ENCODE data around the gene INCA1. TPM values are rescaled to one million over a fixed set of nuclear protein-coding genes. Genes with fewer than 3 reads are reported as not detected.

Gene INCA1
- total RNA-seq, 4 donors from 2014 or later, result 3.4 TPM; not detected in 3

GRCh38 chr17:4987767-4988567 lies 9.4 kb downstream of the INCA1 start:
- Histone ChIP-seq H3K27ac (peak overlapping the region; percentile 89 to 91), H3K4me1 (peaks cover 9 to 16% of the 10 kb centered on the region in 2 donors), H3K9me3 (no peaks in the 10 kb centered on the region), H3K36me3 (no peaks in the 10 kb centered on the region), H3K27me3 (no peaks in the 10 kb centered on the region), H3K4me3 (peak overlapping the region; percentile 74 to 81)
- intact Hi-C loops (cut with DNase I; ENCODE audit: low total_unique reads), result no loop called here
- TF ChIP-seq POLR2A (IDR thresholded peaks at IDR 0.05), result no peak
- TF ChIP-seq, protein P1, sequence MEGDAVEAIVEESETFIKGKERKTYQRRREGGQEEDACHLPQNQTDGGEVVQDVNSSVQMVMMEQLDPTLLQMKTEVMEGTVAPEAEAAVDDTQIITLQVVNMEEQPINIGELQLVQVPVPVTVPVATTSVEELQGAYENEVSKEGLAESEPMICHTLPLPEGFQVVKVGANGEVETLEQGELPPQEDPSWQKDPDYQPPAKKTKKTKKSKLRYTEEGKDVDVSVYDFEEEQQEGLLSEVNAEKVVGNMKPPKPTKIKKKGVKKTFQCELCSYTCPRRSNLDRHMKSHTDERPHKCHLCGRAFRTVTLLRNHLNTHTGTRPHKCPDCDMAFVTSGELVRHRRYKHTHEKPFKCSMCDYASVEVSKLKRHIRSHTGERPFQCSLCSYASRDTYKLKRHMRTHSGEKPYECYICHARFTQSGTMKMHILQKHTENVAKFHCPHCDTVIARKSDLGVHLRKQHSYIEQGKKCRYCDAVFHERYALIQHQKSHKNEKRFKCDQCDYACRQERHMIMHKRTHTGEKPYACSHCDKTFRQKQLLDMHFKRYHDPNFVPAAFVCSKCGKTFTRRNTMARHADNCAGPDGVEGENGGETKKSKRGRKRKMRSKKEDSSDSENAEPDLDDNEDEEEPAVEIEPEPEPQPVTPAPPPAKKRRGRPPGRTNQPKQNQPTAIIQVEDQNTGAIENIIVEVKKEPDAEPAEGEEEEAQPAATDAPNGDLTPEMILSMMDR (IDR thresholded peaks at IDR 0.05), result no peak
- peak; percentile 38 to 40 for DNase-seq

GRCh38 chr17:4986951-4987766 lies 10.2 kb downstream of the INCA1 start, which contains the start of gene CAMTA2:
Gene CAMTA2 (minus strand): TSS chr17:4987675. CDS start chr17:4986222, 1,453 bp downstream.
- H3K4me3 ChIP-seq, result peak within 1 kb of the TSS; percentile 74 to 81
- peak; percentile 89 to 91 for DNase-seq
- peak within 1 kb of the TSS; percentile 89 to 91 for H3K27ac ChIP-seq
- intact Hi-C loops (cut with DNase I; ENCODE audit: low total_unique reads), result no loop called here
- no peaks in the 10 kb centered on the region for H3K9me3 ChIP-seq
- H3K36me3 ChIP-seq, result no peaks in the 10 kb centered on the region
- peaks cover 9 to 16% of the 10 kb centered on the region in 2 donors for H3K4me1 ChIP-seq
- TF ChIP-seq, protein P1 (IDR thresholded peaks at IDR 0.05), result peak; percentile 58 to 87 (median 80)
- TF ChIP-seq POLR2A (IDR thresholded peaks at IDR 0.05), result peak; percentile 70 to 81
- no peaks in the 10 kb centered on the region for H3K27me3 ChIP-seq

DNA sequence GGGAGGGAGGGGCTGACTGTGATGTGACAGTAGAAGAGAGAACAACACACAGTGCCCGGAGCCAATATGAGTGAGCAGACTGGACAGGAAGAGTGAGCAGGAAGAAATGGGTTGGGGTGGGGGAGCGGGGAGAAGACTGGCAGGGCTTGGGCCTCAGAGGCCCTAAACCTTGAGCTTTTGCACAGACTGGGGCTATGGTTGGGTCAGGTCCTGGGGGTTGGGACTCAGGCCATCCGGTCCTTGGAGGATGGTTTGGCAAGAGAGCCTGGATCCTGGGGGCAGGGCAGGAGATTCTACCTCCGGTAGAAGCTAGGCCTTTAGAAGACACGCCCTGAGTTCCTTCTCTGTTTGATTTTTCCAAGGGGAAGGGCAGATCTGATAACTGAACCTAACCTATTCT lies 10.9 kb downstream of the INCA1 start:
- Histone ChIP-seq H3K27me3 (no peaks in the 10 kb centered on the region), H3K36me3 (no peaks in the 10 kb centered on the region), H3K27ac (peak overlapping the region; percentile 89 to 91), H3K9me3 (no peaks in the 10 kb centered on the region), H3K4me3 (peak overlapping the region; percentile 74 to 81), H3K4me1 (peaks cover 9 to 16% of the 10 kb centered on the region in 2 donors)
- intact Hi-C loops (cut with DNase I; ENCODE audit: low total_unique reads), result no loop called here
- DNase-seq, result peak in 1 of 2 donors; percentile 33
- TF ChIP-seq, protein P1 (IDR thresholded peaks at IDR 0.05), result no peak
- TF ChIP-seq POLR2A (IDR thresholded peaks at IDR 0.05), result peak in 1 of 2 donors; percentile 31

GRCh38 chr17:4982305-4982704 lies 15.0 kb downstream of the INCA1 start:
- H3K4me3 ChIP-seq, result no peak overlapping the region
- TF ChIP-seq, protein P1 (IDR thresholded peaks at IDR 0.05), result no peak
- no peak for TF ChIP-seq POLR2A (IDR thresholded peaks at IDR 0.05)
- H3K27ac ChIP-seq, result no peak overlapping the region
- no peaks in the 10 kb centered on the region for H3K4me1 ChIP-seq
- intact Hi-C loops (cut with DNase I; ENCODE audit: low total_unique reads), result no loop called here
- DNase-seq, result no peak
- no peaks in the 10 kb centered on the region for H3K36me3 ChIP-seq
- H3K9me3 ChIP-seq, result no peaks in the 10 kb centered on the region
- H3K27me3 ChIP-seq, result no peaks in the 10 kb centered on the region
